Choroid plexus epithelial cell (primary cell): ENCODE data around the gene CCDC136.

Experiments
- DNase-seq: peaks from one replicate; pipeline ENCODE4 v3.0.0-alpha.2; 2010; ENCODE audit warnings: low read depth
- H3K4me3 ChIP-seq: 2 replicates; pipeline ENCODE4 v1.5.1; 2011; ENCODE audit warnings: low read depth, mild to moderate bottlenecking, control low read depth, low read length, moderate library complexity
- TF ChIP-seq, protein P1 (sequence below): conservative IDR thresholded peaks from 2 replicates; pipeline ENCODE4 v1.5.1; 2011; ENCODE audit warnings: low read depth, mild to moderate bottlenecking, control low read depth, inconsistent platforms, low read length, moderate library complexity

Gene CCDC136

GRCh38 chr7:128849804-128850490 is 58.2 kb downstream of the CCDC136 start:
- DNase-seq: no peak
- no peak overlapping the region for H3K4me3 ChIP-seq
- TF ChIP-seq, protein P1, sequence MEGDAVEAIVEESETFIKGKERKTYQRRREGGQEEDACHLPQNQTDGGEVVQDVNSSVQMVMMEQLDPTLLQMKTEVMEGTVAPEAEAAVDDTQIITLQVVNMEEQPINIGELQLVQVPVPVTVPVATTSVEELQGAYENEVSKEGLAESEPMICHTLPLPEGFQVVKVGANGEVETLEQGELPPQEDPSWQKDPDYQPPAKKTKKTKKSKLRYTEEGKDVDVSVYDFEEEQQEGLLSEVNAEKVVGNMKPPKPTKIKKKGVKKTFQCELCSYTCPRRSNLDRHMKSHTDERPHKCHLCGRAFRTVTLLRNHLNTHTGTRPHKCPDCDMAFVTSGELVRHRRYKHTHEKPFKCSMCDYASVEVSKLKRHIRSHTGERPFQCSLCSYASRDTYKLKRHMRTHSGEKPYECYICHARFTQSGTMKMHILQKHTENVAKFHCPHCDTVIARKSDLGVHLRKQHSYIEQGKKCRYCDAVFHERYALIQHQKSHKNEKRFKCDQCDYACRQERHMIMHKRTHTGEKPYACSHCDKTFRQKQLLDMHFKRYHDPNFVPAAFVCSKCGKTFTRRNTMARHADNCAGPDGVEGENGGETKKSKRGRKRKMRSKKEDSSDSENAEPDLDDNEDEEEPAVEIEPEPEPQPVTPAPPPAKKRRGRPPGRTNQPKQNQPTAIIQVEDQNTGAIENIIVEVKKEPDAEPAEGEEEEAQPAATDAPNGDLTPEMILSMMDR: no peak

GRCh38 chr7:128852537-128853254 is 60.9 kb downstream of the CCDC136 start:
- no peak overlapping the region for H3K4me3 ChIP-seq
- TF ChIP-seq, protein P1: no peak
- DNase-seq: no peak

- DNase-seq: no peak
- TF ChIP-seq, protein P1: no peak
These were observed 62.0 kb downstream of the CCDC136 start for GRCh38 chr7:128853799-128854198.

GRCh38 chr7:128854396-128854795 is 62.6 kb downstream of the CCDC136 start:
- no peak overlapping the region for H3K4me3 ChIP-seq
- TF ChIP-seq, protein P1: no peak
- no peak for DNase-seq

More at GRCh38 chr7:128853799-128854198, 62.0 kb downstream of the CCDC136 start:
- H3K4me3 ChIP-seq: no peak overlapping the region

- H3K4me3 ChIP-seq: no peak overlapping the region
- TF ChIP-seq, protein P1: no peak
- DNase-seq: no peak
These were observed 63.8 kb downstream of the CCDC136 start for GRCh38 chr7:128855559-128855958.

DNA sequence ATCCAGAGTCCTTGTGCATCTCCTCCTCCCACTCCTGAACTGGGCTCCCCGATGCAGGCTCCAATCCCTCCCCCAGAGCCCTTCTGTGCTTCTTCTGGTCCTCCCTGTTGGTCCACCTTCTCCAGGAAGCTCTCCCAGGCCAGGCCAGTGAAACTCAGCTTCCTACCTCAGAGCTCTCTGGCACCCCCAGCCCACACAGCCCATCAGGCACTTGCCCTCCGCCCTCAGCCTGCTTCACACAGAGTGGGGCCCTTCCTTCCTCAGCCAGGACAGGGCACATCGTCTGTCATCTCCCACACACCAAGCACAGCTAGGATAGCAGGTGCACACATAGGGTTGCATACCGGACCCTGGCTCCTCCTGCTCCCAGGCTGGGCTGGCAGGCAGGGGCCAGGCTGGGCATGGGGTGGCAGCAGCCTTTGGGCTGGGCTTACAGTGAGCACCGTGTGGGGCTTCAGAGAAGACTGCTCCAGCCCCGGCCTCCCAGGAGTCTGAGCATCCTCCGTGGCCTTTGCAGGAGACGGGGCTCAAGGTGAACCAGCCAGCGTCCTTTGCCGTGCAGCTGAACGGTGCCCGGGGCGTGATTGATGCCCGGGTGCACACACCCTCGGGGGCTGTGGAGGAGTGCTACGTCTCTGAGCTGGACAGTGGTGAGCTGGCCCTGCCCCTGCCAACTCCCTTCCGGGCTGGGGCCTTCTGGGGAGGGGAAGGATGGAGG is 64.4 kb downstream of the CCDC136 start:
- DNase-seq: no peak
- TF ChIP-seq, protein P1: no peak
- no peak overlapping the region for H3K4me3 ChIP-seq
